Testis (tissue), 2 donors: Measurements from ENCODE around the gene TMED1.

ENCODE experiments used
- POLR2A ChIP-seq: fragments of 450-650 bp; IDR thresholded peaks from one replicate; pipeline ENCODE4 v1.6.1; 2017; ENCODE audit warnings: antibody characterized with exemption, mild to moderate bottlenecking, moderate library complexity
- TF ChIP-seq, protein P1 (sequence below), 3 experiments: fragments of 450-650 bp in 2 of 3; fragments of 200-600 bp in 1 of 3; sonication (generic) in 1 of 3; IDR thresholded peaks; one replicate each; pipeline ENCODE4 v1.5.1; 2016 to 2019; ENCODE audit warnings: antibody characterized with exemption in 3 of 3, mild to moderate bottlenecking in 2 of 3, moderate library complexity in 1 of 3

DNA sequence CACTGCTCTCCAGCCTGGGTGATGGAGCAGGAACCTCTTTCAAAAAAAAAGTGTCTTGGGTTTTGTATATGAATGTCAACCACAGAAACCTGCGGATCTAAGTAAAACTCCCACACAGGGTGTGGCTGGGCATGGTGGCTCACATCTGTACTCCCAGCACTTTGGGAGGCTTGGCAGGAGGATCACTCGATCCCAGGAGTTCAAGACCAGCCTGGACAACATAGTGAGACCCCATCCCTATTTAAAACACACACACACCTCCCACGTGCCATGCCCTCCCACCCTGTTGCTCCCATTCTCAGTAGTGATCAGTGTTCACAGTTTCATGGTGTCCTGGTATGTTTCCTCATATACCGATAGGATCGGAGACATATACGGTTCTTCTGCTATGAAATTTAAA lies 9.2 kb downstream of the TMED1 start:
- TF ChIP-seq, protein P1, sequence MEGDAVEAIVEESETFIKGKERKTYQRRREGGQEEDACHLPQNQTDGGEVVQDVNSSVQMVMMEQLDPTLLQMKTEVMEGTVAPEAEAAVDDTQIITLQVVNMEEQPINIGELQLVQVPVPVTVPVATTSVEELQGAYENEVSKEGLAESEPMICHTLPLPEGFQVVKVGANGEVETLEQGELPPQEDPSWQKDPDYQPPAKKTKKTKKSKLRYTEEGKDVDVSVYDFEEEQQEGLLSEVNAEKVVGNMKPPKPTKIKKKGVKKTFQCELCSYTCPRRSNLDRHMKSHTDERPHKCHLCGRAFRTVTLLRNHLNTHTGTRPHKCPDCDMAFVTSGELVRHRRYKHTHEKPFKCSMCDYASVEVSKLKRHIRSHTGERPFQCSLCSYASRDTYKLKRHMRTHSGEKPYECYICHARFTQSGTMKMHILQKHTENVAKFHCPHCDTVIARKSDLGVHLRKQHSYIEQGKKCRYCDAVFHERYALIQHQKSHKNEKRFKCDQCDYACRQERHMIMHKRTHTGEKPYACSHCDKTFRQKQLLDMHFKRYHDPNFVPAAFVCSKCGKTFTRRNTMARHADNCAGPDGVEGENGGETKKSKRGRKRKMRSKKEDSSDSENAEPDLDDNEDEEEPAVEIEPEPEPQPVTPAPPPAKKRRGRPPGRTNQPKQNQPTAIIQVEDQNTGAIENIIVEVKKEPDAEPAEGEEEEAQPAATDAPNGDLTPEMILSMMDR (IDR thresholded peaks at IDR 0.05), result no peak
- TF ChIP-seq POLR2A, result no peak
